Peyer's patch (tissue), 4 donors: ENCODE data around the gene IGF1R.

ENCODE experiments used
- POLR2A ChIP-seq, 2 donors: fragments of 450-650 bp; IDR thresholded peaks; one replicate each; pipeline ENCODE4 v1.5.1; 2017; ENCODE audit warnings: antibody characterized with exemption in 2 of 2, mild to moderate bottlenecking in 2 of 2, moderate library complexity in 2 of 2
- TF ChIP-seq, protein P1 (sequence below), 6 experiments: fragments of 450-650 bp in 4 of 6; fragments of 200-600 bp in 2 of 6; sonication (generic) in 1 of 6; IDR thresholded peaks; one replicate each; pipeline ENCODE4 v1.5.1; 2017 to 2019; ENCODE audit warnings: antibody characterized with exemption in 6 of 6, mild to moderate bottlenecking in 3 of 6, moderate library complexity in 1 of 6

DNA sequence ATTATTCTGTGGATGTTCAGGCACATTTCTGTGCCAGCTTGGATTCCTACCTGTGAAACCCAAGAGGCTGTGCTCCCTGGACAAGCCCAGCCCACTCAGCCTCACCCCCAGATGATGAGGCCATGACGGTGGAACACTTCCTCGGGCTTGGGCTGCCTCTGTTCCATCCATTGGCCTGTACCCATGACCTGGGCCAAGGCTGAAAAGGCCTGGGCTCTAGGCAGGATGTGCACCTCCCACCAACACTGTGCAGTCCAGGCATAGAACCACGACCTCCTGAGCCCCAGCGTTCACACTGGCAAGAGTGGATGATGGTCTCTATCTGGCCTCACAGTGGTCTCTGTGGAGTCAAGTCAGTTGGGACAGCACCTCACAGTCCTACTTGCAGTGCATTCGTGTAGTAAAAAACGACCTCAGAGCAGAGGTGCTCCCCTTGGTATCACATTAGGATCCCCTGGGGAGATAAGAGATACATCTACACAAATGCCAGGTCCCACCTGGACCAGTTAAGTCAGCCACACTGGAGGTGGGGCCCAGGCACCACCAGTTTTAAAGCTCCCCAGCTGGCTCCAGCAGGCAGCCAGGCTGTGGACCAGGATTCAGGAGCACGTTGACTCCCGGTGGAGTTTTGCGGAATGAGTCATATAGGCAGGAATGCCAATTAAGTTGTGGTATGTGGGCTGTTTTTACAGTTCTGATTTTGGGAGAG is 39.0 kb upstream of the IGF1R start:
- TF ChIP-seq, protein P1, sequence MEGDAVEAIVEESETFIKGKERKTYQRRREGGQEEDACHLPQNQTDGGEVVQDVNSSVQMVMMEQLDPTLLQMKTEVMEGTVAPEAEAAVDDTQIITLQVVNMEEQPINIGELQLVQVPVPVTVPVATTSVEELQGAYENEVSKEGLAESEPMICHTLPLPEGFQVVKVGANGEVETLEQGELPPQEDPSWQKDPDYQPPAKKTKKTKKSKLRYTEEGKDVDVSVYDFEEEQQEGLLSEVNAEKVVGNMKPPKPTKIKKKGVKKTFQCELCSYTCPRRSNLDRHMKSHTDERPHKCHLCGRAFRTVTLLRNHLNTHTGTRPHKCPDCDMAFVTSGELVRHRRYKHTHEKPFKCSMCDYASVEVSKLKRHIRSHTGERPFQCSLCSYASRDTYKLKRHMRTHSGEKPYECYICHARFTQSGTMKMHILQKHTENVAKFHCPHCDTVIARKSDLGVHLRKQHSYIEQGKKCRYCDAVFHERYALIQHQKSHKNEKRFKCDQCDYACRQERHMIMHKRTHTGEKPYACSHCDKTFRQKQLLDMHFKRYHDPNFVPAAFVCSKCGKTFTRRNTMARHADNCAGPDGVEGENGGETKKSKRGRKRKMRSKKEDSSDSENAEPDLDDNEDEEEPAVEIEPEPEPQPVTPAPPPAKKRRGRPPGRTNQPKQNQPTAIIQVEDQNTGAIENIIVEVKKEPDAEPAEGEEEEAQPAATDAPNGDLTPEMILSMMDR (IDR thresholded peaks at IDR 0.05) = no peak
- TF ChIP-seq POLR2A (IDR thresholded peaks at IDR 0.05) = no peak
